GM19397 (cell line): ENCODE measurements around the gene ELMO1.

Experiments used
- ATAC-seq: cut with Tn5 transposase; IDR thresholded peaks from one replicate; pipeline ENCODE4 v1.9.1; 2021; ENCODE audit warnings: mild to moderate bottlenecking, moderate library complexity; ENCODE audit not compliant: unreplicated experiment

ELMO1 gene

GRCh38 chr7:37376386-37376785, 72.3 kb downstream of the ELMO1 start:
- no peak for ATAC-seq

- no peak for ATAC-seq
Measured at GRCh38 chr7:37372750-37373149, 75.9 kb downstream of the ELMO1 start.

- ATAC-seq: no peak
Measured at GRCh38 chr7:37371755-37372154, 76.9 kb downstream of the ELMO1 start.

- no peak for ATAC-seq
Measured at GRCh38 chr7:37369906-37370305, 78.8 kb downstream of the ELMO1 start.

GRCh38 chr7:37368540-37368939, 80.1 kb downstream of the ELMO1 start:
- ATAC-seq: no peak

- ATAC-seq: no peak
Measured at GRCh38 chr7:37367010-37367409, 81.7 kb downstream of the ELMO1 start.

- ATAC-seq: no peak
Measured at GRCh38 chr7:37366445-37366844, 82.2 kb downstream of the ELMO1 start.

- ATAC-seq: no peak
Measured at GRCh38 chr7:37365405-37365804, 83.3 kb downstream of the ELMO1 start.

GRCh38 chr7:37364856-37365255, 83.8 kb downstream of the ELMO1 start:
- no peak for ATAC-seq

- ATAC-seq: no peak
Measured at GRCh38 chr7:37363536-37364491, 84.8 kb downstream of the ELMO1 start.

- no peak for ATAC-seq
Measured at GRCh38 chr7:37362802-37363201, 85.9 kb downstream of the ELMO1 start.

- ATAC-seq: no peak
Measured at GRCh38 chr7:37360484-37360883, 88.2 kb downstream of the ELMO1 start.

GRCh38 chr7:37359662-37360444, 88.8 kb downstream of the ELMO1 start:
- no peak for ATAC-seq

- ATAC-seq: no peak
Measured at GRCh38 chr7:37359180-37359579, 89.5 kb downstream of the ELMO1 start.

GRCh38 chr7:37357637-37357996, 91.0 kb downstream of the ELMO1 start:
- ATAC-seq: no peak

- ATAC-seq: no peak
Measured at GRCh38 chr7:37356911-37357636, 91.6 kb downstream of the ELMO1 start.

GRCh38 chr7:37354656-37355131, 94.0 kb downstream of the ELMO1 start:
- peak; percentile 45 for ATAC-seq

GRCh38 chr7:37353949-37354655, 94.6 kb downstream of the ELMO1 start:
- ATAC-seq: no peak

GRCh38 chr7:37352974-37353948, 95.4 kb downstream of the ELMO1 start:
- peak; percentile 58 for ATAC-seq
